Measurements from ENCODE around the gene BRD3OS. TPM values are rescaled to one million over a fixed set of nuclear protein-coding genes. Genes with fewer than 3 reads are reported as not detected.
A peak's percentile ranks its signal among the peaks of the same experiment; 100 is the strongest.

BRD3OS gene
- total RNA-seq, 1 donor from 2014 or later: 17.3 TPM

GRCh38 chr9:133992780-133993634 is 32.3 kb upstream of the BRD3OS start:
- ChIA-PET CTCF (interaction anchor here (0.9 to 5.3 kb wide), 26 partner anchors 25 to 266 kb away, joined by 3 to 220 read pairs (median 5); no protein-coding TSS in a partner anchor), POLR2A (interaction anchor here (0.7 to 4.3 kb wide), 12 partner anchors 12 to 212 kb away, joined by 3 to 47 read pairs (median 4); no protein-coding TSS in a partner anchor)
- DNase-seq (peak; percentile 80), ATAC-seq (ENCODE audit: low read depth) (peak; percentile 76)
- TF ChIP-seq, protein P1, sequence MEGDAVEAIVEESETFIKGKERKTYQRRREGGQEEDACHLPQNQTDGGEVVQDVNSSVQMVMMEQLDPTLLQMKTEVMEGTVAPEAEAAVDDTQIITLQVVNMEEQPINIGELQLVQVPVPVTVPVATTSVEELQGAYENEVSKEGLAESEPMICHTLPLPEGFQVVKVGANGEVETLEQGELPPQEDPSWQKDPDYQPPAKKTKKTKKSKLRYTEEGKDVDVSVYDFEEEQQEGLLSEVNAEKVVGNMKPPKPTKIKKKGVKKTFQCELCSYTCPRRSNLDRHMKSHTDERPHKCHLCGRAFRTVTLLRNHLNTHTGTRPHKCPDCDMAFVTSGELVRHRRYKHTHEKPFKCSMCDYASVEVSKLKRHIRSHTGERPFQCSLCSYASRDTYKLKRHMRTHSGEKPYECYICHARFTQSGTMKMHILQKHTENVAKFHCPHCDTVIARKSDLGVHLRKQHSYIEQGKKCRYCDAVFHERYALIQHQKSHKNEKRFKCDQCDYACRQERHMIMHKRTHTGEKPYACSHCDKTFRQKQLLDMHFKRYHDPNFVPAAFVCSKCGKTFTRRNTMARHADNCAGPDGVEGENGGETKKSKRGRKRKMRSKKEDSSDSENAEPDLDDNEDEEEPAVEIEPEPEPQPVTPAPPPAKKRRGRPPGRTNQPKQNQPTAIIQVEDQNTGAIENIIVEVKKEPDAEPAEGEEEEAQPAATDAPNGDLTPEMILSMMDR (IDR thresholded peaks at IDR 0.05): no peak
- Mint-ChIP-seq H3K9me3 (no peaks in the 10 kb centered on the region), H3K27me3 (no peaks in the 10 kb centered on the region), H3K36me3 (ENCODE audit: low read depth) (no peaks in the 10 kb centered on the region), H3K4me3 (peak overlapping the region; percentile 76), H3K27ac (peak overlapping the region; percentile 65), H3K4me1 (peaks cover 39% of the 10 kb centered on the region)
- intact Hi-C loops (cut with micrococcal nuclease): loop anchor here (1.0 to 5.0 kb wide), 12 partner anchors 14 to 256 kb away; partner anchors contain the start of genes BRD3OS and SARDH

DNA sequence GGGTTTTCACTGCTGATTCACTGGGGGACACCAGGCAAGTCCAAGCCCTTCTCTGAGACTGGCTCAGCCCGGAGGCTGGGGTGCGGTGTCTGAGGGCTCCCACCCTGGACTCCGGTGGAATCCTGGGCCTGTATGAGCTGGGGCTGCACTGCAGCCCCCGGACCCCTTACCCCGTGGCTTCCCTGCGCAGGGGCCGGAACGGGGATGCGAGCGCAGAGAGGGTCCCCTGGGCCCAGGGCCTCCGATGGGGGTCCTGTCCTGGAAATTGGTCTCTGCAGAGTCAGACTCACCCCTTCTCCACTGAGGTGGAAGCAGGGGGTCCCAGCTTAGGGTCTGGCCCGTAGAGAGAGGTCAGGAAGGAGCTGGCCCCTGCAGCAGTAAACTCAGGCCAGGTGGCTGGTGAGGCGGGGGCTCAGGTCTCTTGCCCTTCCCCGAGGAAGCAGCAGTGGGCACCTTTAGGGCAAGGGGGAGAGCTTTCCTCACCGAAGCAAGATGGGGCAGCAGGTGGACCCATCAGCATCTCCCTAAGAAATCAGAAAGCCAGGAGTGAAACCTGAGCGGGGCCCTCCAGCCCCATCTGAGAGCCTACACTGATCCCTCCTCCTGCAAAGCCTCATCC is 31.5 kb upstream of the BRD3OS start:
- ATAC-seq (ENCODE audit: low read depth) (no peak), DNase-seq (no peak)
- ChIA-PET CTCF (interaction anchor here (0.6 to 5.3 kb wide), 31 partner anchors 25 to 461 kb away, joined by 3 to 220 read pairs (median 5); no protein-coding TSS in a partner anchor), POLR2A (interaction anchor here (0.7 to 4.3 kb wide), 14 partner anchors 13 to 213 kb away, joined by 3 to 47 read pairs (median 4); partner anchors contain the start of gene WDR5)
- no peaks in the 10 kb centered on the region for H3K27me3 Mint-ChIP-seq
- H3K4me3 Mint-ChIP-seq: peak overlapping the region; percentile 76
- peaks cover 33% of the 10 kb centered on the region for H3K4me1 Mint-ChIP-seq
- intact Hi-C loops (cut with micrococcal nuclease): loop anchor here (1.0 to 5.0 kb wide), 13 partner anchors 37 to 460 kb away; partner anchors contain the start of gene SARDH
- no peaks in the 10 kb centered on the region for H3K9me3 Mint-ChIP-seq
- H3K36me3 Mint-ChIP-seq (ENCODE audit: low read depth): no peaks in the 10 kb centered on the region
- TF ChIP-seq, protein P1 (IDR thresholded peaks at IDR 0.05): no peak
- peak overlapping the region; percentile 65 for H3K27ac Mint-ChIP-seq

GRCh38 chr9:133994353-133995011 is 30.8 kb upstream of the BRD3OS start:
- CTCF ChIA-PET: interaction anchor here (0.6 to 5.3 kb wide), 28 partner anchors 10 to 462 kb away, joined by 3 to 220 read pairs (median 5); no protein-coding TSS in a partner anchor
- TF ChIP-seq, protein P1 (IDR thresholded peaks at IDR 0.05): peak; percentile 62
- intact Hi-C loops (cut with micrococcal nuclease): loop anchor here (1.0 to 5.0 kb wide), 9 partner anchors 67 to 461 kb away; partner anchors contain the start of gene SARDH
- POLR2A ChIA-PET: interaction anchor here (0.7 to 4.3 kb wide), 8 partner anchors 15 to 211 kb away, joined by 3 to 47 read pairs (median 4); partner anchors contain the start of gene WDR5
- ATAC-seq (ENCODE audit: low read depth): peak; percentile 32
- no peaks in the 10 kb centered on the region for H3K9me3 Mint-ChIP-seq
- H3K27ac Mint-ChIP-seq: no peak overlapping the region
- peak overlapping the region; percentile 68 for H3K4me3 Mint-ChIP-seq
- no peaks in the 10 kb centered on the region for H3K36me3 Mint-ChIP-seq (ENCODE audit: low read depth)
- no peaks in the 10 kb centered on the region for H3K27me3 Mint-ChIP-seq
- DNase-seq: peak; percentile 86
- H3K4me1 Mint-ChIP-seq: peaks cover 28% of the 10 kb centered on the region

- intact Hi-C loops (cut with micrococcal nuclease): loop anchor here (2.0 kb wide), 1 partner anchor 406 kb away; no protein-coding TSS in a partner anchor
- Mint-ChIP-seq H3K4me3 (no peak overlapping the region), H3K27ac (no peak overlapping the region), H3K9me3 (no peaks in the 10 kb centered on the region), H3K4me1 (peaks cover 23% of the 10 kb centered on the region), H3K27me3 (no peaks in the 10 kb centered on the region), H3K36me3 (ENCODE audit: low read depth) (no peaks in the 10 kb centered on the region)
- TF ChIP-seq, protein P1 (IDR thresholded peaks at IDR 0.05): no peak
- ChIA-PET CTCF (interaction anchor here (1.0 to 5.3 kb wide), 13 partner anchors 9 to 462 kb away, joined by 3 to 220 read pairs (median 8); no protein-coding TSS in a partner anchor), POLR2A (interaction anchor here (1.0 to 4.3 kb wide), 6 partner anchors 14 to 212 kb away, joined by 3 to 47 read pairs (median 12); partner anchors contain the start of gene WDR5)
- ATAC-seq (ENCODE audit: low read depth): no peak
- DNase-seq: no peak
Observed at GRCh38 chr9:133995012-133995896, 30.0 kb upstream of the BRD3OS start.

All from activated B cell treated with CpG ODN at 0.5 μM for 24 hours (primary cell).